PC-9 (cell line): ENCODE results near the gene DMRTB1.

Experiments used
- CTCF ChIP-seq: fragments of 200-600 bp; sonication (generic); conservative IDR thresholded peaks from 2 replicates; pipeline ENCODE4 v1.6.1; 2017; ENCODE audit warnings: mixed run types, antibody characterized with exemption, mild to moderate bottlenecking, moderate library complexity
- EZH2 ChIP-seq: fragments of 200-600 bp; sonication (generic); IDR thresholded peaks from 2 replicates; pipeline ENCODE4 v1.8.0; 2017; ENCODE audit warnings: antibody characterized with exemption, low read depth

GRCh38 chr1:53447413-53447812 is 11.8 kb upstream of the DMRTB1 start:
- TF ChIP-seq CTCF: no peak
- TF ChIP-seq EZH2: no peak
